Activated CD4-positive, alpha-beta memory T cell treated with anti-CD3 and anti-CD28 coated beads for 36 hours (primary cell): Measurements from ENCODE around the gene PDE6B. TPM values are rescaled to one million over a fixed set of nuclear protein-coding genes. Genes with fewer than 3 reads are reported as not detected.

Experiments used
- CTCF ChIA-PET: fragments of 350-600 bp; sonication (Branson Sonifier 250); formaldehyde crosslinking; loops from one replicate; lab custom pipeline; 2021; ENCODE audit warnings: antibody characterized with exemption, inconsistent platforms; lab: Charles Lee
- POLR2A ChIA-PET: fragments of 350-600 bp; sonication (Branson Sonifier 250); formaldehyde crosslinking; loops from one replicate; lab custom pipeline; 2021; ENCODE audit warnings: antibody characterized with exemption; lab: Charles Lee
- DNase-seq: peaks from one replicate; pipeline ENCODE4 v3.0.0-alpha.2; 2020
- H3K27ac Mint-ChIP-seq: one replicate; pipeline ENCODE4 v1.8.0; 2021; ENCODE audit warnings: mixed read lengths
- H3K27me3 Mint-ChIP-seq: one replicate; pipeline ENCODE4 v1.8.0; 2021; ENCODE audit warnings: mixed read lengths
- H3K36me3 Mint-ChIP-seq: one replicate; pipeline ENCODE4 v1.8.0; 2021; ENCODE audit warnings: mixed read lengths
- H3K4me1 Mint-ChIP-seq: one replicate; pipeline ENCODE4 v1.8.0; 2021; ENCODE audit warnings: low read depth, mixed read lengths
- H3K4me3 Mint-ChIP-seq: one replicate; pipeline ENCODE4 v1.8.0; 2021; ENCODE audit warnings: mild to moderate bottlenecking, mixed read lengths
- H3K9me3 Mint-ChIP-seq: one replicate; pipeline ENCODE4 v1.8.0; 2021; ENCODE audit warnings: mixed read lengths
- intact Hi-C: fragments of 100-400 bp; cut with micrococcal nuclease; formaldehyde crosslinking; loops from one replicate; pipeline ENCODE4 v1.15.1; 2023
- total RNA-seq, 2 experiments: library from RNA; stranded (reverse); gene quantifications; one replicate each; pipeline ENCODE4 v1.2.3, GENCODE V29; 2021

PDE6B gene
- total RNA-seq = 10 to 100 TPM; 16.1 to 22.9 TPM

GRCh38 chr4:624705-625590, at the start of gene PDE6B:
Gene PDE6B (plus strand): TSS chr4:625573. CDS start chr4:625627, 54 bp downstream.
- no peak for DNase-seq
- Mint-ChIP-seq H3K36me3 (no peaks in the 10 kb centered on the region), H3K4me1 (no peaks in the 10 kb centered on the region), H3K4me3 (no peak within 1 kb of the TSS), H3K27me3 (peaks cover 4% of the 10 kb centered on the region), H3K27ac (no peak within 1 kb of the TSS), H3K9me3 (no peaks in the 10 kb centered on the region)
- POLR2A ChIA-PET = no interaction called here
- CTCF ChIA-PET = no interaction called here
- intact Hi-C loops = no loop called here

- Mint-ChIP-seq H3K36me3 (no peaks in the 10 kb centered on the region), H3K27me3 (peaks cover 58% of the 10 kb centered on the region), H3K4me1 (peaks cover 13% of the 10 kb centered on the region), H3K27ac (no peak within 1 kb of the TSS), H3K9me3 (peaks cover 5% of the 10 kb centered on the region), H3K4me3 (no peak within 1 kb of the TSS)
- ChIA-PET POLR2A (interaction anchor here (0.6 kb wide), 1 partner anchor 206 kb away, joined by 3 read pairs; no protein-coding TSS in a partner anchor), CTCF (no interaction called here)
- intact Hi-C loops = no loop called here
- DNase-seq = no peak
Observed at GRCh38 chr4:576245-576821, 49.0 kb upstream of the PDE6B start, which contains the start of gene TMEM271. Gene TMEM271 (minus strand): TSS chr4:576295. CDS start chr4:576062, 233 bp downstream.

GRCh38 chr4:576991-577498, 48.3 kb upstream of the PDE6B start:
- H3K36me3 Mint-ChIP-seq = no peaks in the 10 kb centered on the region
- ChIA-PET CTCF (no interaction called here), POLR2A (interaction anchor here (0.6 kb wide), 1 partner anchor 205 kb away, joined by 3 read pairs; no protein-coding TSS in a partner anchor)
- H3K4me1 Mint-ChIP-seq = peaks cover 13% of the 10 kb centered on the region
- H3K4me3 Mint-ChIP-seq = peak overlapping the region; percentile 38
- peaks cover 6% of the 10 kb centered on the region for H3K9me3 Mint-ChIP-seq
- peaks cover 56% of the 10 kb centered on the region for H3K27me3 Mint-ChIP-seq
- intact Hi-C loops = no loop called here
- H3K27ac Mint-ChIP-seq = no peak overlapping the region
- no peak for DNase-seq

- peaks cover 54% of the 10 kb centered on the region for H3K27me3 Mint-ChIP-seq
- ChIA-PET CTCF (no interaction called here), POLR2A (no interaction called here)
- H3K4me3 Mint-ChIP-seq = no peak overlapping the region
- peak; percentile 37 for DNase-seq
- H3K27ac Mint-ChIP-seq = no peak overlapping the region
- peaks cover 13% of the 10 kb centered on the region for H3K4me1 Mint-ChIP-seq
- H3K9me3 Mint-ChIP-seq = peaks cover 4% of the 10 kb centered on the region
- intact Hi-C loops = no loop called here
- H3K36me3 Mint-ChIP-seq = no peaks in the 10 kb centered on the region
Observed at GRCh38 chr4:577499-578450, 47.6 kb upstream of the PDE6B start.

GRCh38 chr4:578451-579443, 46.6 kb upstream of the PDE6B start:
- no peak overlapping the region for H3K4me3 Mint-ChIP-seq
- peaks cover 46% of the 10 kb centered on the region for H3K27me3 Mint-ChIP-seq
- ChIA-PET CTCF (no interaction called here), POLR2A (no interaction called here)
- H3K36me3 Mint-ChIP-seq = no peaks in the 10 kb centered on the region
- no peak for DNase-seq
- H3K4me1 Mint-ChIP-seq = peaks cover 13% of the 10 kb centered on the region
- no peak overlapping the region for H3K27ac Mint-ChIP-seq
- H3K9me3 Mint-ChIP-seq = peaks cover 5% of the 10 kb centered on the region
- intact Hi-C loops = no loop called here

GRCh38 chr4:579543-580175, 45.7 kb upstream of the PDE6B start:
- ChIA-PET CTCF (interaction anchor here (0.6 kb wide), 1 partner anchor 21 kb away, joined by 3 read pairs; no protein-coding TSS in a partner anchor), POLR2A (no interaction called here)
- peaks cover 12% of the 10 kb centered on the region for H3K9me3 Mint-ChIP-seq
- intact Hi-C loops = no loop called here
- peaks cover 2% of the 10 kb centered on the region for H3K36me3 Mint-ChIP-seq
- H3K4me1 Mint-ChIP-seq = peaks cover 10% of the 10 kb centered on the region
- DNase-seq = no peak
- H3K27me3 Mint-ChIP-seq = peaks cover 44% of the 10 kb centered on the region
- H3K4me3 Mint-ChIP-seq = no peak overlapping the region
- no peak overlapping the region for H3K27ac Mint-ChIP-seq

DNA sequence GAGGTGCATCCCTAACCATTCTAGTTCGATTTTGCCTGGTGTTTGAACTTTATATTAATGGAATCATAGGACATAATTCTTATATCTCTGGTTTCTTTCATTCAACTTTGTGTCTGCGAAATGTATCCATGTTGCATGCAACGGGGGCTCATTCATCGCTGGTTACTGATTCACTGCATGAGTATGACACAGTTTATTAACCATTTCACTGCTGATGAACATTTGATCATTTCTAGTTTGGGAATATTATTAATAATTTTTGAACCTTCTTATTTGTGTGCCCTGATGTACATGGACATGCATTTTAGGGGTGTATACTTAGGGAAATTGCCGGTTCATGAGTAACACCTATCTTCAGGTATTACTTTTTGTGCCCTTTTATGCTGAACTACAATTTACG, 44.2 kb upstream of the PDE6B start:
- POLR2A ChIA-PET = no interaction called here
- Mint-ChIP-seq H3K4me1 (peaks cover 10% of the 10 kb centered on the region), H3K4me3 (no peak overlapping the region), H3K27me3 (peaks cover 46% of the 10 kb centered on the region), H3K27ac (no peak overlapping the region), H3K9me3 (peaks cover 12% of the 10 kb centered on the region), H3K36me3 (peaks cover 2% of the 10 kb centered on the region)
- CTCF ChIA-PET = no interaction called here
- intact Hi-C loops = no loop called here
- no peak for DNase-seq

DNA sequence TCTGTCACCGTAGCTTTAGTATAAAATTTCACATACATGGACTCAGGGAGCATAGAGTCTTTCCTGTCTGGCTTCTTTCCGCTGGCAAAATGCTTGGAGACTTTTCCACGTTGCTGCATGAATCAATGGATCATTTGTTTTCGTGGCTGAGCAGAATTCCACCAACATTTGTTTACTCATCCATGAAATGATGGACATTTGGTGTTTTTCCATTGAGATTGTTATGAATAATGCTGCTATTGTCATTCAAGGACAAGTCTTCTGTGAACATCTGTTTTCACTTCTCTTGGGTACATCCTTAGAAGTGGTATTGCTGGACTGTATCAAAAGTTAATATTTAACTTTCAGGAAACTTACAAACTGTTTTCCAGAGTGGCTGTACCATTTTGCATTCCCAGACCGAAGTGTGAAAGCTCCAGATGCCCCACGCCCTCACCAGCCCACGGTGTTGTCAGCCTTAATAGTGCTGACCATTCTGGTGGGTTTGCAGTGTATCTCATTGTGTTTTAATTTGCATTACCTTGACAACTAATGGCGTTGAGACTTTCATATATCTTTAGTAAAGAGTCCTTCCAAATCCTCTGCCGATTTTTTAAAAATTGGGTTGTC, 43.5 kb upstream of the PDE6B start:
- peaks cover 12% of the 10 kb centered on the region for H3K9me3 Mint-ChIP-seq
- peaks cover 2% of the 10 kb centered on the region for H3K36me3 Mint-ChIP-seq
- POLR2A ChIA-PET = no interaction called here
- no peak overlapping the region for H3K4me3 Mint-ChIP-seq
- H3K27me3 Mint-ChIP-seq = peaks cover 46% of the 10 kb centered on the region
- CTCF ChIA-PET = no interaction called here
- no peak overlapping the region for H3K27ac Mint-ChIP-seq
- DNase-seq = no peak
- intact Hi-C loops = no loop called here
- H3K4me1 Mint-ChIP-seq = peaks cover 10% of the 10 kb centered on the region

DNA sequence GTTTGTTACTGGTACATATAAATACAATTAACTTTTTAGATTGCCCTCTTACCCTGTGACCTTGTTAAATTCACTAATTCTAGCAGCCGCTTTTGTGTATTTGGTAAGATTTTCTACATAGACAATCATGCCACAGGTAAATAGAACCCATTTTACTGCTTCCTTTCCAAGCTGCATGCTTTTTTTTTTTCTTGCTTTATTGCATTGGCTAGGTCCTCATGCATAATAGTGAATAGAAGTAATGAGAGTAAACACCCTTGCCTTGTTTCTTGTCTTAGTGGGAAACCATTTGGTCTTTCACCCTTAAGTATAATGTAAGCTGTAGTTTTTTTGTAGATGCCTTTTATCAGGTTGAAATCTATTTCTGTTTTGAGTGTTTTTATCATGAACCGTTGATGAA, 41.6 kb upstream of the PDE6B start:
- peaks cover 12% of the 10 kb centered on the region for H3K9me3 Mint-ChIP-seq
- intact Hi-C loops = no loop called here
- H3K27me3 Mint-ChIP-seq = peaks cover 34% of the 10 kb centered on the region
- no peaks in the 10 kb centered on the region for H3K4me1 Mint-ChIP-seq
- no peak for DNase-seq
- peaks cover 5% of the 10 kb centered on the region for H3K36me3 Mint-ChIP-seq
- H3K4me3 Mint-ChIP-seq = no peak overlapping the region
- CTCF ChIA-PET = no interaction called here
- no peak overlapping the region for H3K27ac Mint-ChIP-seq
- POLR2A ChIA-PET = interaction anchor here (0.5 kb wide), 1 partner anchor 293 kb away, joined by 3 read pairs; no protein-coding TSS in a partner anchor

GRCh38 chr4:587671-588350, 37.6 kb upstream of the PDE6B start:
- H3K9me3 Mint-ChIP-seq = peaks cover 8% of the 10 kb centered on the region
- intact Hi-C loops = no loop called here
- H3K36me3 Mint-ChIP-seq = peaks cover 5% of the 10 kb centered on the region
- ChIA-PET POLR2A (no interaction called here), CTCF (no interaction called here)
- no peak overlapping the region for H3K4me3 Mint-ChIP-seq
- H3K4me1 Mint-ChIP-seq = no peaks in the 10 kb centered on the region
- no peak for DNase-seq
- H3K27ac Mint-ChIP-seq = no peak overlapping the region
- H3K27me3 Mint-ChIP-seq = peaks cover 14% of the 10 kb centered on the region
